ENCODE measurements around the gene LCLAT1. TPM values are rescaled to one million over a fixed set of nuclear protein-coding genes. Genes with fewer than 3 reads are reported as not detected.

The LCLAT1 gene
- total and polyA plus RNA-seq, 4 donors: 2.4 to 14.6 (median 10.7) TPM

GRCh38 chr2:30688956-30689401, 241.9 kb downstream of the LCLAT1 start:
- Histone ChIP-seq H3K36me3 (ENCODE audit: control insufficient read depth in 4 of 4, insufficient read depth in 3 of 4, low read depth in 1 of 4, low read length in 3 of 4) (no peaks in the 10 kb centered on the region), H3K4me3 (ENCODE audit: low read depth in 1 of 3, low read length in 3 of 3) (no peak overlapping the region), H3K9ac (ENCODE audit: low read depth in 1 of 2, low read length in 2 of 2) (no peak overlapping the region), H3K9me3 (ENCODE audit: control insufficient read depth in 4 of 4, low read length in 3 of 4) (no peaks in the 10 kb centered on the region), H3K27ac (ENCODE audit: low read depth in 1 of 2, low read length in 2 of 2) (no peak overlapping the region), H3K27me3 (ENCODE audit: control insufficient read depth in 4 of 4, insufficient read depth in 4 of 4, low read length in 3 of 4) (no peaks in the 10 kb centered on the region), H3K4me1 (ENCODE audit: control insufficient read depth in 4 of 4, insufficient read depth in 4 of 4, low read length in 3 of 4) (no peaks in the 10 kb centered on the region)
- WGBS: 91% methylated on average over 4 of the region's 4 CpGs
- DNase-seq (ENCODE audit: low spot score): peak; percentile 27
- TF ChIP-seq GABPA (IDR thresholded peaks at IDR 0.05 in 1 of 2, conservative IDR thresholded peaks at IDR 0.05 in 1 of 2) (no peak), FOXA1 (IDR thresholded peaks at IDR 0.05) (no peak), TAF1 (conservative IDR thresholded peaks at IDR 0.05) (no peak), ATF3 (IDR thresholded peaks at IDR 0.05) (no peak), RXRA (IDR thresholded peaks at IDR 0.05) (no peak), RAD21 (IDR thresholded peaks at IDR 0.05) (no peak), JUND (IDR thresholded peaks at IDR 0.05) (no peak), HNF4A (conservative IDR thresholded peaks at IDR 0.05) (no peak), EGR1 (IDR thresholded peaks at IDR 0.05; ENCODE audit: low read depth in 2 of 2) (no peak), HNF4G (IDR thresholded peaks at IDR 0.05) (no peak), REST (IDR thresholded peaks at IDR 0.05) (no peak)
- TF ChIP-seq, protein P1, sequence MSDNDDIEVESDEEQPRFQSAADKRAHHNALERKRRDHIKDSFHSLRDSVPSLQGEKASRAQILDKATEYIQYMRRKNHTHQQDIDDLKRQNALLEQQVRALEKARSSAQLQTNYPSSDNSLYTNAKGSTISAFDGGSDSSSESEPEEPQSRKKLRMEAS (IDR thresholded peaks at IDR 0.05): no peak
- TF ChIP-seq, protein P2, sequence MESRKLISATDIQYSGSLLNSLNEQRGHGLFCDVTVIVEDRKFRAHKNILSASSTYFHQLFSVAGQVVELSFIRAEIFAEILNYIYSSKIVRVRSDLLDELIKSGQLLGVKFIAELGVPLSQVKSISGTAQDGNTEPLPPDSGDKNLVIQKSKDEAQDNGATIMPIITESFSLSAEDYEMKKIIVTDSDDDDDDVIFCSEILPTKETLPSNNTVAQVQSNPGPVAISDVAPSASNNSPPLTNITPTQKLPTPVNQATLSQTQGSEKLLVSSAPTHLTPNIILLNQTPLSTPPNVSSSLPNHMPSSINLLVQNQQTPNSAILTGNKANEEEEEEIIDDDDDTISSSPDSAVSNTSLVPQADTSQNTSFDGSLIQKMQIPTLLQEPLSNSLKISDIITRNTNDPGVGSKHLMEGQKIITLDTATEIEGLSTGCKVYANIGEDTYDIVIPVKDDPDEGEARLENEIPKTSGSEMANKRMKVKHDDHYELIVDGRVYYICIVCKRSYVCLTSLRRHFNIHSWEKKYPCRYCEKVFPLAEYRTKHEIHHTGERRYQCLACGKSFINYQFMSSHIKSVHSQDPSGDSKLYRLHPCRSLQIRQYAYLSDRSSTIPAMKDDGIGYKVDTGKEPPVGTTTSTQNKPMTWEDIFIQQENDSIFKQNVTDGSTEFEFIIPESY (IDR thresholded peaks at IDR 0.05): no peak

DNA sequence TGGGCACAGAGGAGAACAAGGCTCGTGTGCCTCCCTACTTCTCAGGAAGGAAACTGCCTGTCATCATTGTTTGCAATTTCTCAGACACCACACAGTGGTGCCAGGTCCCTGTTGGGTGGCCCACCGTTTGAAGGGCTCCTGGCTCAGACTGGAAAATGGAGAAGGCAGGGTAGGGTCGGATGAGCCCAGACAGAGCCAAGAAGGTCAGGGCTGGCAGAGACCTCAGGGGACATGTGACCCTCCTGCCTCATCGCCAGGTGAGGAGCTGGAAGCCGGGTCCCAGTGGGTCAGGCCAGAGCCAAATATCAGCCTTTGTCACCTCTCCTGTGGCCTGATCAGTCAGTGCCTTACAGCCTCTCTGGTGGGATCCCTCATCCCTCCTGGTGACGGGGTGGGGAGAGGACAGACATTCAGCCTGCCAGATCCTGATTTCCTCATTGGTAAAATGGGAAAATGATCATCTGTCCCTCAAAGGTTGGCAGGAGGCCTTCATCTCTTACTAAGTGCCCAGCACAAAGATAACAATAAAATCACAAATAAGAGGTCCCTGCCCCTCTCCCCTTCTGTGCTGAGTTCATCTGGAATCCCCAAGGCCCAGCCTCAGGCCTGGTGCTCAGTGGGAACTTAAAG, 242.6 kb downstream of the LCLAT1 start:
- Histone ChIP-seq H3K4me1 (ENCODE audit: control insufficient read depth in 4 of 4, insufficient read depth in 4 of 4, low read length in 3 of 4) (no peaks in the 10 kb centered on the region), H3K27me3 (ENCODE audit: control insufficient read depth in 4 of 4, insufficient read depth in 4 of 4, low read length in 3 of 4) (no peaks in the 10 kb centered on the region), H3K36me3 (ENCODE audit: control insufficient read depth in 4 of 4, insufficient read depth in 3 of 4, low read depth in 1 of 4, low read length in 3 of 4) (no peaks in the 10 kb centered on the region), H3K9ac (ENCODE audit: low read depth in 1 of 2, low read length in 2 of 2) (no peak overlapping the region), H3K9me3 (ENCODE audit: control insufficient read depth in 4 of 4, low read length in 3 of 4) (no peaks in the 10 kb centered on the region), H3K4me3 (ENCODE audit: low read depth in 1 of 3, low read length in 3 of 3) (no peak overlapping the region), H3K27ac (ENCODE audit: low read depth in 1 of 2, low read length in 2 of 2) (no peak overlapping the region)
- WGBS: 70% methylated on average over 6 of the region's 6 CpGs
- no peak for DNase-seq (ENCODE audit: low spot score)
- TF ChIP-seq RXRA (IDR thresholded peaks at IDR 0.05) (no peak), EGR1 (IDR thresholded peaks at IDR 0.05; ENCODE audit: low read depth in 2 of 2) (no peak), FOXA1 (IDR thresholded peaks at IDR 0.05) (no peak), ATF3 (IDR thresholded peaks at IDR 0.05) (no peak), REST (IDR thresholded peaks at IDR 0.05) (no peak), GABPA (IDR thresholded peaks at IDR 0.05 in 1 of 2, conservative IDR thresholded peaks at IDR 0.05 in 1 of 2) (no peak), RAD21 (IDR thresholded peaks at IDR 0.05) (no peak)
- TF ChIP-seq, protein P3, sequence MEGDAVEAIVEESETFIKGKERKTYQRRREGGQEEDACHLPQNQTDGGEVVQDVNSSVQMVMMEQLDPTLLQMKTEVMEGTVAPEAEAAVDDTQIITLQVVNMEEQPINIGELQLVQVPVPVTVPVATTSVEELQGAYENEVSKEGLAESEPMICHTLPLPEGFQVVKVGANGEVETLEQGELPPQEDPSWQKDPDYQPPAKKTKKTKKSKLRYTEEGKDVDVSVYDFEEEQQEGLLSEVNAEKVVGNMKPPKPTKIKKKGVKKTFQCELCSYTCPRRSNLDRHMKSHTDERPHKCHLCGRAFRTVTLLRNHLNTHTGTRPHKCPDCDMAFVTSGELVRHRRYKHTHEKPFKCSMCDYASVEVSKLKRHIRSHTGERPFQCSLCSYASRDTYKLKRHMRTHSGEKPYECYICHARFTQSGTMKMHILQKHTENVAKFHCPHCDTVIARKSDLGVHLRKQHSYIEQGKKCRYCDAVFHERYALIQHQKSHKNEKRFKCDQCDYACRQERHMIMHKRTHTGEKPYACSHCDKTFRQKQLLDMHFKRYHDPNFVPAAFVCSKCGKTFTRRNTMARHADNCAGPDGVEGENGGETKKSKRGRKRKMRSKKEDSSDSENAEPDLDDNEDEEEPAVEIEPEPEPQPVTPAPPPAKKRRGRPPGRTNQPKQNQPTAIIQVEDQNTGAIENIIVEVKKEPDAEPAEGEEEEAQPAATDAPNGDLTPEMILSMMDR (IDR thresholded peaks at IDR 0.05; ENCODE audit: low read depth, low read length, missing input control): no peak
- TF ChIP-seq, protein P2 (IDR thresholded peaks at IDR 0.05): no peak
